HG02678 (cell line): Measurements from ENCODE around the gene CALCA.

Source experiments
- ATAC-seq: cut with Tn5 transposase; IDR thresholded peaks from one replicate; pipeline ENCODE4 v1.9.1; 2021; ENCODE audit warnings: mild to moderate bottlenecking, moderate library complexity; ENCODE audit not compliant: unreplicated experiment

The CALCA gene

GRCh38 chr11:14949437-14950147 lies 22.6 kb downstream of the CALCA start:
- no peak for ATAC-seq

DNA sequence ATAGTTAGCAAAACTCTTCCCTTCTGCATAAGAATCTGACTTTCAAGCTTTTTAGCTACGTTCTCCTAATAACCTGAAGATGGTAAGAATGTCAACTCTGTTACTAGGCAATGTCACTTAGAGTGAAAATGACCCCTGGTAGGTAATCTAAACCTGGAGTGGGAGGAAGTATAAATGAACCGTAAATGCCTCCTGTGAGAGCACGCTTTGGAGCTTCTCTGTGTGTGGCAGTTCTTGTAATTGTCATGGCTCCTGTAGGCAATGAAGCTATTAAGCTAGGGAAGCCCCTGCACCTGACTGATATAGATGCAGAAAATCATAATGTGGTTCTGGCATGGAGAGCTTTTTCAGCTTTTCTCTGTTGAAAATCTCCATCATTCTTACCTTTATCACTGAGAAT lies 29.4 kb downstream of the CALCA start:
- ATAC-seq, result no peak

DNA sequence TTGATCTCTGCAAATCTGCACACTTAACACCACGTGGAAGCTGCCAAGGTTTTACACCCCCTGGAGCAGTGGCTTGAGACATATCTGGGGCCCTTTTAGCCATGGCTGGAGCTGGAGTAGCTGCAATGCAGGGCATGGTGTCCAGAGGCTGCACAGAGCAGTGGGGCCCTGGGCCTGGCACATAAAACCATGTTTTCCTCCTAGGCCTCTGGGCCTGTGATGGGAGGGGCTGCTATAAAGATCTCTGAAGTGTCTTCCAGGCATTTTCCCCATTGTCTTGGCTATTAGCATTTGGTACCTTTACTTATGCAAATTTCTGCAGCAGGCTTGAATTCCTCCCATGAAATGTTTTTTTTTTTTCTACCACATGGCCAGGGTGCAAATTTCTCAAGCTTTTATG lies 33.2 kb downstream of the CALCA start:
- ATAC-seq, result no peak

- ATAC-seq, result no peak
Observed at GRCh38 chr11:14934641-14935351, 37.4 kb downstream of the CALCA start.

- ATAC-seq, result no peak
Observed at GRCh38 chr11:14932447-14932846, 39.7 kb downstream of the CALCA start.

DNA sequence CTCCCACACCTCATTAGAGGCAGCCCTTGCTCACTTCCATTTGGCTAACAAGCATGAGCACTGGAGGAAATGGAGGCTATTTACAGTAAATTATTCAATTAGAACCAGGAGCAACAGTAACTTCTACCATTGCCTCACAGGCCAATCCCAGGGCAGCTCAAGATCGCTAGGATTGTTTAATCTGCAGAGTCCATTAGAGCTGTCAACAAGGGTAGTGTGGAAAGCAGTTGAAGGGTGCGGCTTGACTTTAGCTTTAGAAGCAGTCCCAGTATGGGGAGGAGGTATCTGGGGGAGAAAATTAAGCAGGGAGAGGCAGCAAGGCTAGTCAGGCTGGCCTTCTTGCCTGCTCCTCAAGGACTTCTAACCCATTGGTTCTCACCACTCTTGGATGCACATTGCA lies 41.8 kb downstream of the CALCA start:
- no peak for ATAC-seq

- no peak for ATAC-seq
Observed at GRCh38 chr11:14927146-14927545, 45.0 kb downstream of the CALCA start.

DNA sequence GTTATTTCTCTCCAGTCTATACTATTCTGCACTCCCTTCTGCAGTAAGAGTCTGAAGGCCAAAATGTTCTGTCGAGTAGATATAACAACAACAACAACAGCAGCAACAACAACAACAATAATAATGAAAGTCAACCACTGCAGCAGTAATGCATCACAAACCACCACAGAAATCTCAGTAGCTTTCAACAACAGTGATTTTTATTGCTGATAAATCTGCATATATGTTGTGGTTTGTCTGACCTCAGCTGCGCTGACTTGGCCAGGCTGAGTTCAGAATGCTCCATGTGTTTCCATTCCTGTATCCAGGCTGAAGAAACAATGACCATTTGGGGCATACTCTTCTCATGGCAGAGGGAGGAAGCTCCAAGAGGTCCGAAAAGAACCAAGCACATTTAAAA lies 47.8 kb downstream of the CALCA start:
- no peak for ATAC-seq
